HL-60 (cell line): ENCODE results near the gene BAIAP2L1.

Experiments
- GABPA ChIP-seq: IDR thresholded peaks from 2 replicates; pipeline ENCODE4 v1.6.1; 2012; ENCODE audit warnings: low read depth
- POLR2AphosphoS5 ChIP-seq: IDR thresholded peaks from 2 replicates; pipeline ENCODE4 v1.6.1; 2012; ENCODE audit warnings: low read depth
- SPI1 ChIP-seq: IDR thresholded peaks from 2 replicates; pipeline ENCODE4 v1.6.1; 2012; ENCODE audit warnings: low read depth, mild to moderate bottlenecking, borderline replicate concordance
- TF ChIP-seq, protein P1 (sequence below): IDR thresholded peaks from one replicate; pipeline ENCODE4 v1.5.1; 2011; ENCODE audit warnings: low read length, control low read depth, inconsistent platforms; ENCODE audit not compliant: insufficient read depth
- TF ChIP-seq, protein P2 (sequence below): IDR thresholded peaks from 2 replicates; pipeline ENCODE4 v1.6.1; 2012; ENCODE audit warnings: low read depth; ENCODE audit not compliant: insufficient replicate concordance

DNA sequence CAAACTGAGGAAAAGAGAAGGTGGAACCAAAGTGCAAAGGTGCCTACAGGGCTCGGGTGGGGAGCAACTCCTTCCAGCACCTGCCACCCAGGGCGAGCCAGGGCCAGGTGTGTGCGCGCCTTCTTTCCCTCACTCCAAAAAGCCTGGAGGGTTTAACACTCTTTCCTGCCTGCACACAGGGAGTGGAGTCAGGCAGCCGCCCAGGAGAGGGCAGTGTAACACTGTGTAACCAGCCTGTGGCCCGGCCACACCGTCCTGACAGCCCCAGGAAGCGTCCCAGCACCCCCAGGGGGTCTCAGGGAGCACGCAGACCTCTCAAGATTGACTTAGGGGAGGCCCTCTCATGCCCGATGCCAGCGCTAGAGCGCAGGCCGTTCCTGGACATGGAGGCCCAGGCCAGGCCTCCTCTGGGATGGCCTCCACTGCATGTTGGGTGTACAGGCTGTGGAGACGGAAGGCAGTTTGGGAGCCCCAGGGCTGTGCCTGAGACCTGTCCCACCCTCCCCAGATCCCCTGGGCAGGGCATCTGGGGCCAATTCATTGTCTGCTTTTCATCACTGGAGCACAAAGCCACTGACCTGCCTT lies 106.0 kb downstream of the BAIAP2L1 start:
- TF ChIP-seq POLR2AphosphoS5: no peak
- TF ChIP-seq, protein P1, sequence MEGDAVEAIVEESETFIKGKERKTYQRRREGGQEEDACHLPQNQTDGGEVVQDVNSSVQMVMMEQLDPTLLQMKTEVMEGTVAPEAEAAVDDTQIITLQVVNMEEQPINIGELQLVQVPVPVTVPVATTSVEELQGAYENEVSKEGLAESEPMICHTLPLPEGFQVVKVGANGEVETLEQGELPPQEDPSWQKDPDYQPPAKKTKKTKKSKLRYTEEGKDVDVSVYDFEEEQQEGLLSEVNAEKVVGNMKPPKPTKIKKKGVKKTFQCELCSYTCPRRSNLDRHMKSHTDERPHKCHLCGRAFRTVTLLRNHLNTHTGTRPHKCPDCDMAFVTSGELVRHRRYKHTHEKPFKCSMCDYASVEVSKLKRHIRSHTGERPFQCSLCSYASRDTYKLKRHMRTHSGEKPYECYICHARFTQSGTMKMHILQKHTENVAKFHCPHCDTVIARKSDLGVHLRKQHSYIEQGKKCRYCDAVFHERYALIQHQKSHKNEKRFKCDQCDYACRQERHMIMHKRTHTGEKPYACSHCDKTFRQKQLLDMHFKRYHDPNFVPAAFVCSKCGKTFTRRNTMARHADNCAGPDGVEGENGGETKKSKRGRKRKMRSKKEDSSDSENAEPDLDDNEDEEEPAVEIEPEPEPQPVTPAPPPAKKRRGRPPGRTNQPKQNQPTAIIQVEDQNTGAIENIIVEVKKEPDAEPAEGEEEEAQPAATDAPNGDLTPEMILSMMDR: peak; percentile 43
- TF ChIP-seq, protein P2, sequence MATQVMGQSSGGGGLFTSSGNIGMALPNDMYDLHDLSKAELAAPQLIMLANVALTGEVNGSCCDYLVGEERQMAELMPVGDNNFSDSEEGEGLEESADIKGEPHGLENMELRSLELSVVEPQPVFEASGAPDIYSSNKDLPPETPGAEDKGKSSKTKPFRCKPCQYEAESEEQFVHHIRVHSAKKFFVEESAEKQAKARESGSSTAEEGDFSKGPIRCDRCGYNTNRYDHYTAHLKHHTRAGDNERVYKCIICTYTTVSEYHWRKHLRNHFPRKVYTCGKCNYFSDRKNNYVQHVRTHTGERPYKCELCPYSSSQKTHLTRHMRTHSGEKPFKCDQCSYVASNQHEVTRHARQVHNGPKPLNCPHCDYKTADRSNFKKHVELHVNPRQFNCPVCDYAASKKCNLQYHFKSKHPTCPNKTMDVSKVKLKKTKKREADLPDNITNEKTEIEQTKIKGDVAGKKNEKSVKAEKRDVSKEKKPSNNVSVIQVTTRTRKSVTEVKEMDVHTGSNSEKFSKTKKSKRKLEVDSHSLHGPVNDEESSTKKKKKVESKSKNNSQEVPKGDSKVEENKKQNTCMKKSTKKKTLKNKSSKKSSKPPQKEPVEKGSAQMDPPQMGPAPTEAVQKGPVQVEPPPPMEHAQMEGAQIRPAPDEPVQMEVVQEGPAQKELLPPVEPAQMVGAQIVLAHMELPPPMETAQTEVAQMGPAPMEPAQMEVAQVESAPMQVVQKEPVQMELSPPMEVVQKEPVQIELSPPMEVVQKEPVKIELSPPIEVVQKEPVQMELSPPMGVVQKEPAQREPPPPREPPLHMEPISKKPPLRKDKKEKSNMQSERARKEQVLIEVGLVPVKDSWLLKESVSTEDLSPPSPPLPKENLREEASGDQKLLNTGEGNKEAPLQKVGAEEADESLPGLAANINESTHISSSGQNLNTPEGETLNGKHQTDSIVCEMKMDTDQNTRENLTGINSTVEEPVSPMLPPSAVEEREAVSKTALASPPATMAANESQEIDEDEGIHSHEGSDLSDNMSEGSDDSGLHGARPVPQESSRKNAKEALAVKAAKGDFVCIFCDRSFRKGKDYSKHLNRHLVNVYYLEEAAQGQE: no peak
- no peak for TF ChIP-seq GABPA
- TF ChIP-seq SPI1: no peak
